ENCODE measurements around the gene WFDC5.

The WFDC5 gene

GRCh38 chr20:45113865-45114264, 1.1 kb downstream of the WFDC5 start:
- no peak for DNase-seq

GRCh38 chr20:45112754-45113153, 2.2 kb downstream of the WFDC5 start:
- DNase-seq, result no peak

GRCh38 chr20:45111799-45112471, 3.0 kb downstream of the WFDC5 start:
- DNase-seq, result peak; percentile 20

GRCh38 chr20:45111285-45111684, 3.7 kb downstream of the WFDC5 start:
- no peak for DNase-seq

GRCh38 chr20:45110301-45110700, 4.7 kb downstream of the WFDC5 start:
- DNase-seq, result no peak

- no peak for DNase-seq
These were observed 5.3 kb downstream of the WFDC5 start for GRCh38 chr20:45109634-45110033.

- no peak for DNase-seq
These were observed 9.7 kb downstream of the WFDC5 start for GRCh38 chr20:45105317-45105716.

GRCh38 chr20:45104786-45105185, 10.2 kb downstream of the WFDC5 start:
- no peak for DNase-seq

- no peak for DNase-seq
These were observed 11.9 kb downstream of the WFDC5 start for GRCh38 chr20:45103072-45103471.

- DNase-seq, result no peak
These were observed 13.6 kb downstream of the WFDC5 start for GRCh38 chr20:45101333-45101850.

- DNase-seq, result no peak
These were observed 14.3 kb downstream of the WFDC5 start, which contains the start of gene KCNS1 for GRCh38 chr20:45100563-45101245. Gene KCNS1 (minus strand): TSS chr20:45101127. CDS start chr20:45099236, 1,891 bp downstream.

- peak; percentile 18 for DNase-seq
These were observed 16.7 kb downstream of the WFDC5 start for GRCh38 chr20:45098103-45098773.

- DNase-seq, result peak; percentile 49
These were observed 17.4 kb downstream of the WFDC5 start for GRCh38 chr20:45097485-45098102.

- DNase-seq, result no peak
These were observed 18.2 kb downstream of the WFDC5 start for GRCh38 chr20:45096781-45097180.

- peak; percentile 75 for DNase-seq
These were observed 19.2 kb downstream of the WFDC5 start for GRCh38 chr20:45095805-45096238.

- DNase-seq, result no peak
These were observed 20.0 kb downstream of the WFDC5 start for GRCh38 chr20:45094864-45095574.

GRCh38 chr20:45094201-45094600, 20.8 kb downstream of the WFDC5 start:
- DNase-seq, result no peak

GRCh38 chr20:45092898-45093297, 22.1 kb downstream of the WFDC5 start:
- no peak for DNase-seq

GRCh38 chr20:45091366-45091765, 23.6 kb downstream of the WFDC5 start:
- no peak for DNase-seq

GRCh38 chr20:45090481-45090880, 24.5 kb downstream of the WFDC5 start:
- DNase-seq, result no peak

- no peak for DNase-seq
These were observed 26.7 kb downstream of the WFDC5 start for GRCh38 chr20:45088247-45088646.

- DNase-seq, result no peak
These were observed 27.2 kb downstream of the WFDC5 start for GRCh38 chr20:45087814-45088213.
